ENCODE data around the gene DPP4.
A peak's percentile ranks its signal among the peaks of the same experiment; 100 is the strongest.

DPP4 gene

GRCh38 chr2:162084536-162084935, 10.5 kb upstream of the DPP4 start:
- no peak for DNase-seq

- no peak for DNase-seq
Observed at GRCh38 chr2:162082681-162083080, 8.7 kb upstream of the DPP4 start.

GRCh38 chr2:162082036-162082435, 8.0 kb upstream of the DPP4 start:
- no peak for DNase-seq

GRCh38 chr2:162079514-162079913, 5.5 kb upstream of the DPP4 start:
- DNase-seq: no peak

- DNase-seq: no peak
Observed at GRCh38 chr2:162075689-162076132, 1.7 kb upstream of the DPP4 start.

GRCh38 chr2:162074928-162075688, 1.1 kb upstream of the DPP4 start:
- no peak for DNase-seq

GRCh38 chr2:162074632-162074895, 549 bp upstream of the DPP4 start:
- no peak for DNase-seq

GRCh38 chr2:162072976-162073887, 783 bp downstream of the DPP4 start:
- no peak for DNase-seq

GRCh38 chr2:162072181-162072702, 1.8 kb downstream of the DPP4 start:
- no peak for DNase-seq

- no peak for DNase-seq
Observed at GRCh38 chr2:162071001-162071400, 3.0 kb downstream of the DPP4 start.

- no peak for DNase-seq
Observed at GRCh38 chr2:162070228-162070936, 3.6 kb downstream of the DPP4 start.

- DNase-seq: no peak
Observed at GRCh38 chr2:162069267-162069903, 4.6 kb downstream of the DPP4 start.

- no peak for DNase-seq
Observed at GRCh38 chr2:162067596-162067995, 6.4 kb downstream of the DPP4 start.

- DNase-seq: peak; percentile 80
Observed at GRCh38 chr2:162065767-162066166, 8.2 kb downstream of the DPP4 start.

GRCh38 chr2:162063899-162064298, 10.1 kb downstream of the DPP4 start:
- DNase-seq: no peak

- DNase-seq: no peak
Observed at GRCh38 chr2:162063281-162063680, 10.7 kb downstream of the DPP4 start.

GRCh38 chr2:162062559-162062958, 11.5 kb downstream of the DPP4 start:
- no peak for DNase-seq

- no peak for DNase-seq
Observed at GRCh38 chr2:162061021-162061420, 13.0 kb downstream of the DPP4 start.

- no peak for DNase-seq
Observed at GRCh38 chr2:162060532-162060931, 13.5 kb downstream of the DPP4 start.

- DNase-seq: no peak
Observed at GRCh38 chr2:162058973-162059668, 14.9 kb downstream of the DPP4 start.

GRCh38 chr2:162057426-162057825, 16.6 kb downstream of the DPP4 start:
- DNase-seq: no peak

- no peak for DNase-seq
Observed at GRCh38 chr2:162056796-162057399, 17.1 kb downstream of the DPP4 start.

Data from COR-L47 (cell line).